GM23338 (cell line): Measurements from ENCODE around the gene RELN. TPM values are rescaled to one million over a fixed set of nuclear protein-coding genes. Genes with fewer than 3 reads are reported as not detected.

Experiments
- ATAC-seq: fragments of 200-7000 bp; cut with Tn5 transposase; 3 replicates; pipeline ENCODE4 v1.9.1; 2020
- DNase-seq: peaks from one replicate; pipeline ENCODE4 v3.0.0-alpha.2; 2015; ENCODE audit warnings: low spot score
- H2AFZ ChIP-seq: fragments of 200-600 bp; sonication (generic); 2 replicates; pipeline ENCODE4 v1.8.0; 2016; ENCODE audit warnings: antibody characterized with exemption, mild to moderate bottlenecking, moderate library complexity
- H3F3A ChIP-seq: fragments of 200-600 bp; sonication (generic); replicated peaks from 2 replicates; pipeline ENCODE4 v1.8.0; 2017; ENCODE audit warnings: antibody characterized with exemption, mixed run types, low read depth
- H3K27ac ChIP-seq: fragments of 200-600 bp; sonication (generic); 2 replicates; pipeline ENCODE4 v1.6.1; 2016; ENCODE audit warnings: low read depth
- H3K27me3 ChIP-seq: fragments of 200-600 bp; sonication (generic); 2 replicates; pipeline ENCODE4 v1.8.0; 2016; ENCODE audit warnings: mild to moderate bottlenecking, mixed run types, moderate library complexity; ENCODE audit not compliant: insufficient read depth
- H3K36me3 ChIP-seq: fragments of 200-600 bp; sonication (generic); 2 replicates; pipeline ENCODE4 v1.8.0; 2016; ENCODE audit warnings: mild to moderate bottlenecking; ENCODE audit not compliant: insufficient read depth
- H3K4me1 ChIP-seq: fragments of 200-600 bp; sonication (generic); 2 replicates; pipeline ENCODE4 v1.8.0; 2016; ENCODE audit warnings: mild to moderate bottlenecking, moderate library complexity; ENCODE audit not compliant: insufficient read depth
- H3K4me2 ChIP-seq: fragments of 200-600 bp; sonication (generic); 2 replicates; pipeline ENCODE4 v1.7.1; 2017; ENCODE audit warnings: mixed run types
- H3K4me3 ChIP-seq: fragments of 200-600 bp; sonication (generic); 2 replicates; pipeline ENCODE4 v1.6.1; 2016; ENCODE audit warnings: mixed run types
- H3K79me2 ChIP-seq: fragments of 200-600 bp; sonication (generic); replicated peaks from 2 replicates; pipeline ENCODE4 v1.8.0; 2017; ENCODE audit warnings: mild to moderate bottlenecking; ENCODE audit not compliant: insufficient read depth
- H3K9me2 ChIP-seq: fragments of 200-600 bp; sonication (generic); 2 replicates; pipeline ENCODE4 v1.8.0; 2017; ENCODE audit not compliant: insufficient read depth
- H4K20me1 ChIP-seq: fragments of 200-600 bp; sonication (generic); replicated peaks from 2 replicates; pipeline ENCODE4 v1.8.0; 2017; ENCODE audit warnings: mild to moderate bottlenecking; ENCODE audit not compliant: insufficient read depth
- H3K27ac Mint-ChIP-seq: 2 replicates; pipeline ENCODE4 v1.8.0; 2020; ENCODE audit warnings: inconsistent platforms, mild to moderate bottlenecking, moderate library complexity, mixed read lengths
- H3K27me3 Mint-ChIP-seq: 3 replicates; pipeline ENCODE4 v1.8.0; 2022; ENCODE audit warnings: low read depth, mild to moderate bottlenecking, moderate library complexity, mixed read lengths, inconsistent platforms; ENCODE audit not compliant: insufficient read depth, poor library complexity
- H3K36me3 Mint-ChIP-seq: 3 replicates; pipeline ENCODE4 v1.8.0; 2021; ENCODE audit warnings: low read depth, mild to moderate bottlenecking, inconsistent platforms, moderate library complexity, mixed read lengths
- H3K4me1 Mint-ChIP-seq: 3 replicates; pipeline ENCODE4 v1.8.0; 2020; ENCODE audit warnings: mild to moderate bottlenecking, inconsistent platforms, mixed read lengths
- H3K4me3 Mint-ChIP-seq: 3 replicates; pipeline ENCODE4 v1.8.0; 2021; ENCODE audit warnings: moderate library complexity, mild to moderate bottlenecking, inconsistent platforms, mixed read lengths
- H3K9me3 Mint-ChIP-seq: 3 replicates; pipeline ENCODE4 v1.8.0; 2020; ENCODE audit warnings: moderate library complexity, mild to moderate bottlenecking, inconsistent platforms, mixed read lengths
- EZH2 ChIP-seq: fragments of 200-600 bp; sonication (generic); IDR thresholded peaks from one replicate; pipeline ENCODE4 v1.8.0; 2017; ENCODE audit warnings: antibody characterized with exemption, mild to moderate bottlenecking, low read depth; ENCODE audit not compliant: unreplicated experiment
- EZH2phosphoT487 ChIP-seq: fragments of 200-600 bp; sonication (generic); IDR thresholded peaks from one replicate; pipeline ENCODE4 v1.8.1; 2018; ENCODE audit warnings: antibody characterized with exemption; ENCODE audit not compliant: unreplicated experiment
- NANOG ChIP-seq: IDR thresholded peaks from 2 replicates; pipeline ENCODE4 v1.6.1; 2016; ENCODE audit warnings: antibody characterized with exemption, borderline replicate concordance
- POLR2AphosphoS5 ChIP-seq: IDR thresholded peaks from 2 replicates; pipeline ENCODE4 v1.6.1; 2016; ENCODE audit warnings: antibody characterized with exemption, low read depth
- STAT1 ChIP-seq: IDR thresholded peaks from one replicate; pipeline ENCODE4 v1.6.1; 2016; ENCODE audit warnings: antibody characterized with exemption; ENCODE audit not compliant: unreplicated experiment
- polyA plus RNA-seq: library from polyadenylated mRNA; unstranded; fragments of >200 nt; fragmentation: Nextera tagmentation; extraction: Ambion mirVana; gene quantifications from 2 replicates; pipeline ENCODE4 v1.2.1, GENCODE V29; 2016
- total RNA-seq: library from RNA; depleted of rRNA; stranded (reverse); fragments of >200 nt; shearing (Covaris generic); gene quantifications from 2 replicates; pipeline ENCODE4 v1.2.3, GENCODE V29; 2014
- TF ChIP-seq, protein P1 (sequence below): IDR thresholded peaks from 2 replicates; pipeline ENCODE4 v1.6.1; 2016; ENCODE audit warnings: antibody characterized with exemption
- TF ChIP-seq, protein P2 (sequence below): IDR thresholded peaks from one replicate; pipeline ENCODE4 v1.6.1; 2018; ENCODE audit warnings: antibody characterized with exemption; ENCODE audit not compliant: unreplicated experiment
- TF ChIP-seq, protein P3 (sequence below), 2 experiments: fragments of 200-600 bp in 1 of 2; sonication (generic) in 1 of 2; conservative IDR thresholded peaks; 2 replicates each; pipeline versions ENCODE4 v1.5.1 to v1.6.1; 2016 to 2017; ENCODE audit warnings: antibody characterized with exemption in 2 of 2, low read depth in 2 of 2, mild to moderate bottlenecking in 2 of 2, moderate library complexity in 1 of 2

Gene RELN
- total and polyA plus RNA-seq, 2 experiments from 2014 or later: 0.10 to 0.76 TPM

DNA sequence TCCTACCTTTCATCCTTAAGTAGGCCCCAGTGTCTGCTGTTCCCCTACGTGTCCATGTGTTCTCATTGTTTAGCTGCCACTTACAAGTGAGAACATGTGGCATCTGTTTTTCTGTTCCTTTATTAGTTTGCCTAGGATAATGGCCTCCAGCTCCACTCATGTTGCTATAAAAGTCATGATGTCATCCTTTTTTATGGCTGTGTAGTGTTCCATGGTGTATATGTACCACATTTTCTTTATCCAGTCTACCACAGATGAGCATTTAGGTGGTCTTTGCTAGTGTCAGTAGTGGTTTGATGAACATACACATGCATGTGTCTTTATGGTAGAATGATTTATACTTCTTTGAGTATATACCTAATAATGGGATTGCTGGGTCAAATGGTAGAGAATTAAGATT lies 397.3 kb downstream of the RELN start:
- ATAC-seq: no peak
- Histone ChIP-seq H3K4me3 (no peak overlapping the region), H3K9me2 (no peaks in the 10 kb centered on the region), H3K4me2 (no peak overlapping the region), H2AFZ (no peak overlapping the region), H4K20me1 (no peaks in the 10 kb centered on the region), H3K27me3 (no peaks in the 10 kb centered on the region), H3K36me3 (no peaks in the 10 kb centered on the region), H3F3A (no peaks in the 10 kb centered on the region), H3K27ac (no peak overlapping the region), H3K79me2 (no peaks in the 10 kb centered on the region), H3K4me1 (no peaks in the 10 kb centered on the region)
- Mint-ChIP-seq H3K27me3 (no peaks in the 10 kb centered on the region), H3K9me3 (no peaks in the 10 kb centered on the region), H3K36me3 (no peaks in the 10 kb centered on the region), H3K4me3 (no peak overlapping the region), H3K4me1 (0 out of 3 replicates have a peak, but pooled peaks cover 2% of the 10 kb centered on the region), H3K27ac (no peak overlapping the region)
- no peak for TF ChIP-seq EZH2
- TF ChIP-seq, protein P1, sequence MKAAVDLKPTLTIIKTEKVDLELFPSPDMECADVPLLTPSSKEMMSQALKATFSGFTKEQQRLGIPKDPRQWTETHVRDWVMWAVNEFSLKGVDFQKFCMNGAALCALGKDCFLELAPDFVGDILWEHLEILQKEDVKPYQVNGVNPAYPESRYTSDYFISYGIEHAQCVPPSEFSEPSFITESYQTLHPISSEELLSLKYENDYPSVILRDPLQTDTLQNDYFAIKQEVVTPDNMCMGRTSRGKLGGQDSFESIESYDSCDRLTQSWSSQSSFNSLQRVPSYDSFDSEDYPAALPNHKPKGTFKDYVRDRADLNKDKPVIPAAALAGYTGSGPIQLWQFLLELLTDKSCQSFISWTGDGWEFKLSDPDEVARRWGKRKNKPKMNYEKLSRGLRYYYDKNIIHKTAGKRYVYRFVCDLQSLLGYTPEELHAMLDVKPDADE: no peak
- TF ChIP-seq, protein P2, sequence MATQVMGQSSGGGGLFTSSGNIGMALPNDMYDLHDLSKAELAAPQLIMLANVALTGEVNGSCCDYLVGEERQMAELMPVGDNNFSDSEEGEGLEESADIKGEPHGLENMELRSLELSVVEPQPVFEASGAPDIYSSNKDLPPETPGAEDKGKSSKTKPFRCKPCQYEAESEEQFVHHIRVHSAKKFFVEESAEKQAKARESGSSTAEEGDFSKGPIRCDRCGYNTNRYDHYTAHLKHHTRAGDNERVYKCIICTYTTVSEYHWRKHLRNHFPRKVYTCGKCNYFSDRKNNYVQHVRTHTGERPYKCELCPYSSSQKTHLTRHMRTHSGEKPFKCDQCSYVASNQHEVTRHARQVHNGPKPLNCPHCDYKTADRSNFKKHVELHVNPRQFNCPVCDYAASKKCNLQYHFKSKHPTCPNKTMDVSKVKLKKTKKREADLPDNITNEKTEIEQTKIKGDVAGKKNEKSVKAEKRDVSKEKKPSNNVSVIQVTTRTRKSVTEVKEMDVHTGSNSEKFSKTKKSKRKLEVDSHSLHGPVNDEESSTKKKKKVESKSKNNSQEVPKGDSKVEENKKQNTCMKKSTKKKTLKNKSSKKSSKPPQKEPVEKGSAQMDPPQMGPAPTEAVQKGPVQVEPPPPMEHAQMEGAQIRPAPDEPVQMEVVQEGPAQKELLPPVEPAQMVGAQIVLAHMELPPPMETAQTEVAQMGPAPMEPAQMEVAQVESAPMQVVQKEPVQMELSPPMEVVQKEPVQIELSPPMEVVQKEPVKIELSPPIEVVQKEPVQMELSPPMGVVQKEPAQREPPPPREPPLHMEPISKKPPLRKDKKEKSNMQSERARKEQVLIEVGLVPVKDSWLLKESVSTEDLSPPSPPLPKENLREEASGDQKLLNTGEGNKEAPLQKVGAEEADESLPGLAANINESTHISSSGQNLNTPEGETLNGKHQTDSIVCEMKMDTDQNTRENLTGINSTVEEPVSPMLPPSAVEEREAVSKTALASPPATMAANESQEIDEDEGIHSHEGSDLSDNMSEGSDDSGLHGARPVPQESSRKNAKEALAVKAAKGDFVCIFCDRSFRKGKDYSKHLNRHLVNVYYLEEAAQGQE: no peak
- TF ChIP-seq, protein P3, sequence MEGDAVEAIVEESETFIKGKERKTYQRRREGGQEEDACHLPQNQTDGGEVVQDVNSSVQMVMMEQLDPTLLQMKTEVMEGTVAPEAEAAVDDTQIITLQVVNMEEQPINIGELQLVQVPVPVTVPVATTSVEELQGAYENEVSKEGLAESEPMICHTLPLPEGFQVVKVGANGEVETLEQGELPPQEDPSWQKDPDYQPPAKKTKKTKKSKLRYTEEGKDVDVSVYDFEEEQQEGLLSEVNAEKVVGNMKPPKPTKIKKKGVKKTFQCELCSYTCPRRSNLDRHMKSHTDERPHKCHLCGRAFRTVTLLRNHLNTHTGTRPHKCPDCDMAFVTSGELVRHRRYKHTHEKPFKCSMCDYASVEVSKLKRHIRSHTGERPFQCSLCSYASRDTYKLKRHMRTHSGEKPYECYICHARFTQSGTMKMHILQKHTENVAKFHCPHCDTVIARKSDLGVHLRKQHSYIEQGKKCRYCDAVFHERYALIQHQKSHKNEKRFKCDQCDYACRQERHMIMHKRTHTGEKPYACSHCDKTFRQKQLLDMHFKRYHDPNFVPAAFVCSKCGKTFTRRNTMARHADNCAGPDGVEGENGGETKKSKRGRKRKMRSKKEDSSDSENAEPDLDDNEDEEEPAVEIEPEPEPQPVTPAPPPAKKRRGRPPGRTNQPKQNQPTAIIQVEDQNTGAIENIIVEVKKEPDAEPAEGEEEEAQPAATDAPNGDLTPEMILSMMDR (conservative IDR thresholded peaks at IDR 0.05; ENCODE audit: low read depth in 2 of 2): no peak
- no peak for DNase-seq

DNA sequence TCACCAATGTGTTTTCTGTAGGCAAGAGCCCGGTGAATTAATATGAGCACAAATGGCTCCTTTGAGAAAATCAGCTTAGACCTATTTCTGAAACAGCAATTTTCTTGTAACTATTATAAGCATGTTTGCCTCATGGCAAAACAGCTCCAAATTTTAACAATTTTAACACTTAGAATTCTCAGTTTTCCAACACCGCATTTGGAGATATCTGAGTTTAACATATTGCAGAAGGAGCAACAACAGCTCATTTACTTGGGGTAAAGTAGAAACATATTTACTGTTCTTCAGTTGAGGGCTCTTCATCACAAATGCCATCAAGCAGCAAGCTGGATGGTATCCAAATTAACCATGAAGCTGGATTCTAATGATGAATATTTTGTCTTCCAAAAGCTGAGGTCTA lies 409.4 kb downstream of the RELN start:
- H3K4me1 ChIP-seq: no peaks in the 10 kb centered on the region
- Mint-ChIP-seq H3K36me3 (no peaks in the 10 kb centered on the region), H3K4me1 (no peaks in the 10 kb centered on the region), H3K27me3 (peaks cover under 1% of the 10 kb centered on the region), H3K4me3 (no peak overlapping the region), H3K27ac (no peak overlapping the region), H3K9me3 (no peaks in the 10 kb centered on the region)
- DNase-seq (no peak), ATAC-seq (no peak)
- 0 out of 2 replicates have a peak, but pooled peaks cover 6% of the 10 kb centered on the region for H3K9me2 ChIP-seq
- no peaks in the 10 kb centered on the region for H3K79me2 ChIP-seq
- H3F3A ChIP-seq: no peaks in the 10 kb centered on the region
- no peaks in the 10 kb centered on the region for H3K27me3 ChIP-seq
- H3K4me3 ChIP-seq: no peak overlapping the region
- H2AFZ ChIP-seq: no peak overlapping the region
- no peaks in the 10 kb centered on the region for H3K36me3 ChIP-seq
- H3K4me2 ChIP-seq: no peak overlapping the region
- no peaks in the 10 kb centered on the region for H4K20me1 ChIP-seq
- H3K27ac ChIP-seq: no peak overlapping the region
- TF ChIP-seq, protein P1: no peak
- TF ChIP-seq, protein P3 (conservative IDR thresholded peaks at IDR 0.05; ENCODE audit: low read depth in 2 of 2): no peak
- no peak for TF ChIP-seq EZH2phosphoT487
- TF ChIP-seq, protein P2: no peak
- TF ChIP-seq EZH2: no peak
- TF ChIP-seq NANOG: no peak
- no peak for TF ChIP-seq STAT1
- no peak for TF ChIP-seq POLR2AphosphoS5
